ENCODE data around the gene TECPR1.

- TF ChIP-seq CTCF (IDR thresholded peaks at IDR 0.05) (peak; percentile 76), EZH2 (IDR thresholded peaks at IDR 0.05; ENCODE audit: borderline replicate concordance, insufficient read depth, low read depth, low read length, poor library complexity, severe bottlenecking) (no peak)
Measured at GRCh38 chr7:98294798-98295382, 42.9 kb upstream of the TECPR1 start.

Measured in B cell (primary cell).